NT2/D1 (cell line): ENCODE measurements around the gene ETFB.
"Not testable (repeated sequence)": the region's sequence is repeated elsewhere in the genome, so short reads cannot be mapped to it uniquely, and the experiment has no call there.

ENCODE experiments used
- SUZ12 ChIP-seq: IDR thresholded peaks from 2 replicates; pipeline ENCODE4 v1.6.1; 2011; ENCODE audit not compliant: insufficient read length, insufficient read depth; ENCODE audit errors: extremely low read depth
- YY1 ChIP-seq: IDR thresholded peaks from 2 replicates; pipeline ENCODE4 v1.6.1; 2011; ENCODE audit not compliant: insufficient read length, insufficient read depth
- ZNF274 ChIP-seq: IDR thresholded peaks from 2 replicates; pipeline ENCODE4 v1.6.1; 2011; ENCODE audit warnings: mild to moderate bottlenecking, low read depth, low read length

DNA sequence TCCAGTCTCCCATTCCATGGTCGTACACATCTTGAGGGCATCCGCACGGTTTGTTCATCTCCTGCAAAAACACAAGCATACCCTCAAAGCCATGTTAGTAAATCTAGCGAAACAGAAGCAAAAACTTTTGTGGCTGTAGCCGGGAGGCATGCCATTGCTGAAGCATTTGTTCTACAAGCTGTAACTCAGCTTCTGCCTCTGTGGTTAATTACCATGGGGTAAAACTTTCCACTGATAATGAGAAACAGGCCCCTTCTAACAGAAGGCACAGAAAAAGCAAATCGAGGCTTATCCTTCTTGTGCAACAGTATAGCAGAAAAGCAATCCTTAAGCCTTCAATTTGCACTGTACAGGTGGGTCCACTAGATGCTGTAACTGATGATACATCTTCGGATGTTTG is 33.7 kb upstream of the ETFB start:
- not testable (repeated sequence) for TF ChIP-seq ZNF274, SUZ12, YY1
